NOMO-1 treated with dmso at 0.1 percent for 144 hours (cell line): ENCODE measurements around the gene NBAS.
"Not testable (repeated sequence)": the region's sequence is repeated elsewhere in the genome, so short reads cannot be mapped to it uniquely, and the experiment has no call there.

Experiments
- DNase-seq: peaks from one replicate; lab custom pipeline; 2025; ENCODE audit not compliant: unreplicated experiment; lab: John Stamatoyannopoulos, UW

Gene NBAS

DNA sequence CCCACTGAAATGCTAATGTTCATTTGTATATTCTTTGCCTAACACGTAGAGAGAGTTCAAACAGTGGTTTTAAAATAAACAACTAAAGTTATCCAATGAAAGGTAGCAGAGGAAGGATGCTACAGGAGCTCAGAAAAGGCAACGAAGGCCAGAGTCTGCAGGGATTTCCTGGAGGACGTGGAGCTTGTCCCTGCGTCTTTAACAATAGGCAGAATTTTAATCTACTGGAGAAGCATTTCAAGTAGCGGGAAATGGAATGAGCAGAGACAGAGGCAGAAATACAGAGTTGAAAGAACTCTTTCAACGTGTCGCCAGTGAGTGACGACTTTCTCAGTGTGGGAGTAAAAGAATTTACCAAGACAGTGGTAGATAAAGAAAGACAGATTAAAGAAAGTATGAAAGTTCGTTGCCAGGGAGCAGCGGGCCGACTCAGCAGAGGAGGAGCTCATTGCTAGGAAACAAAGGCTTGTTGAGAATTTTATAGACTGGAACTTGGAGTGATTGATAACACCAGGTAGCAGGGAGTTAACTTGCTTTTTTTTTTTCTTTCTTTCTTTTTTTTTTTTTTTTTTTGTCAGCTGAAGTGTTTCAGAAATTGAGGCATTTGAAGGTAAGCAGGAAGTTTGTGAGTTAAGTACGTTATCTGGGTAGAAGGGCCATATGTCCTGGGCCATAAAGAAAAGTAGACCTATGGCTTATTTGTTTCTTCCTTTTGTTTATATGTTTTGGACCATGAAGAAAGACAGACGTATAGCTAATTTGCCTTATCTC lies 625 bp upstream of the NBAS start:
- DNase-seq = no peak

- no peak for DNase-seq
Observed at GRCh38 chr2:15560140-15560987, 770 bp downstream of the NBAS start.

DNA sequence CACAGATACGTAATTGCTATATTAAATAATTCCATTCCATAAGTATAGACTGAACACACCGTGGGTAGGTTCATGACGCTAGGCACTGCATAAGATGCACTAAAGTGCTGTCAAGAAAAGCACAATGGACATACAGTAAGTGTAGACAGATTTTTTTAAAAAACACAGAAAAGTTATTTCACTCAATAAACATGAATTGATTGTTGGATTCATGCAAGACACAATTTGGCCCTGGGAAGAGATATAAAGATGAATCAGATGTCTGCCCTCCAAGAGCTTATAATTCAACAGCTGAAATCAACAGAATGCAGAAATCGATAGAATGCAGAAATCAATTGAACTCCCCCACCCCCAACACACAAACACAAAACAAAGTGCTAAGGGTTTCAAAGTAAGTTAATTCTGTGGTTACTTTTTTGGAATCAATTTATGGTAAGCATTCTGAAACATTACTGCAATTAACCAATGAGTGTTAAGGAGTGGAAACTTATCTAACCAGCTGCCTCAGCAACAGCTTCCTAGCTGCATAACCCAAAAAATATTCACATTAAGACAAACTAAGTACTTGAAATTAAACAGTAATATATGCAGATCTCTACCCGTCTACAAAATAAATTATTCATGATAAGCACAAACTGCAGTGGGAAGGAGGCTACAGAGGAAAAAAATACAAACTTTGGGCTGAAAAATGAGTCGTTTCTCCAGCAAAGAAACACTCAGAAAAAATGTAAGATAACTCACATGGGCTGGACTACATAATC lies 1.6 kb downstream of the NBAS start:
- no peak for DNase-seq

DNA sequence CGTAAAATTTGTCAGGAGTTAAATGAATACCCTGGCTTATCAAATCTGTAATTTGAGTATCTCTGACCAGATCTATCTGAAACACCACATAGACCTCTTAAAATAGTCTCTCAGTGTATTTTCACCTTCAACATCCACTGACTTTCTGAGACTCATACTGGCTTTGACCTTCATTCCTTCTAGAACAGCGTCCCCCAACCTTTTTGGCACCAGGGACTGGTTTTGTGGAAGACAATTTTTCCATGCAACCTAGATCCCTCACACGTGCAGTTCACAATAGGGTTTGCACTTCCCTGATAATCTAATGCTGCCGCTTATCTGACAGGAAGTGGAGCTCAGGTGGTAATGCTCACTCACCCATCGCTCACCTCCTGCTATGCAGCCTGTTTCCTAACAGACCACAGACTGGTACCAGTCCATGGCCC lies 3.2 kb downstream of the NBAS start:
- DNase-seq = no peak

GRCh38 chr2:15556311-15556930 lies 4.7 kb downstream of the NBAS start:
- no peak for DNase-seq

DNA sequence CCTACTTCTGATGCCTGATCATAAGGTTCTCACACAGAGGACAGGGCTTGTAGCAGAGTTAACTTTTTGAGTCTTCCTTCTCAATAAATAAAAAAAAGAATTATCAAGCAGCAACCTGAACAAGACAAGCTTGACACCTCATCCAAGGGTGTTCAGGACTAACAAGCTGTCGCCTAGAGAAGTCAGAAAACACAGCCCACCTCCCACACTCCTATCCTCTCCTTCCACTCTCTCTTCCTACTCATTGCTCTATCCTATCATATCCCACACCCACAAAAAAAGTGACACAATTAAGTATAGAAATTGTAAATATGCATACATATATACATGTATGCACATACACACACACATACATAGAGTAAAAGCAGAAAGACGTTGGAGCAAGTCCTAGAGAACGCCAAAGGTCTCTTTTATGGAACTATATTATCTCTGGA lies 5.4 kb downstream of the NBAS start:
- no peak for DNase-seq

DNA sequence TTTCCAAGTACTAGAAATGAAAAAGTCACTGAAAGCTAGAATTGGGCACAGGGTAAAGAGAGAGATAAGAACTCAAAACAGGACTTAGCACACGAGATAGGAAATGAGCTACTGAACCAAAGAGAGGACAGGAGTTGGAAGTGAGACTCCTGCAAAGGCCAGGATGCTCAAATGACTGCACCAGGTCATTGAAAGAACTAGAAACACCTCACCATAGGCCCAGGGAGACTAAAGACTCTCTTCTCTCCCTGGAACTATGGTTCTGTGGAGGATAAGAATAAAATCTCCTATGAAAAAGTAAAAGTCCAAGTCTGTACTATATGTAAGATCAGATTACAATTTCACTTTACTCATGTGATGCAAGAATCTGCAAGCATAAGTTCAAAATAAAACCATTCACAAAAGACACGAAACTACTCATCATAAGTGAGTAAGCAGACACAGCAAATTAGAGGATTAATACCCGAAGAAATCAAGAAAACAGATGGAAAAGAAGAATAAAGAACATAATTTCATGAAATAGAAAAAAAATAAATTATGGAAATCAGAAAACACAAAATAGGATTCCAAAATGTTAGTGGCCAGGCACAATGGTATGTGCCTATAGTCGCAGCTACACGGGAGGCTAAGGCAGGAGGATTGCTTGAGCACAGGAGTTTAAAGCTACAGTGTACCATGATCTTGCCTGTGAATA lies 6.5 kb downstream of the NBAS start:
- no peak for DNase-seq

- DNase-seq = no peak
Observed at GRCh38 chr2:15553951-15554350, 7.2 kb downstream of the NBAS start.

- DNase-seq = no peak
Observed at GRCh38 chr2:15553519-15553918, 7.6 kb downstream of the NBAS start.

GRCh38 chr2:15548974-15549373 lies 12.2 kb downstream of the NBAS start:
- DNase-seq = no peak

DNA sequence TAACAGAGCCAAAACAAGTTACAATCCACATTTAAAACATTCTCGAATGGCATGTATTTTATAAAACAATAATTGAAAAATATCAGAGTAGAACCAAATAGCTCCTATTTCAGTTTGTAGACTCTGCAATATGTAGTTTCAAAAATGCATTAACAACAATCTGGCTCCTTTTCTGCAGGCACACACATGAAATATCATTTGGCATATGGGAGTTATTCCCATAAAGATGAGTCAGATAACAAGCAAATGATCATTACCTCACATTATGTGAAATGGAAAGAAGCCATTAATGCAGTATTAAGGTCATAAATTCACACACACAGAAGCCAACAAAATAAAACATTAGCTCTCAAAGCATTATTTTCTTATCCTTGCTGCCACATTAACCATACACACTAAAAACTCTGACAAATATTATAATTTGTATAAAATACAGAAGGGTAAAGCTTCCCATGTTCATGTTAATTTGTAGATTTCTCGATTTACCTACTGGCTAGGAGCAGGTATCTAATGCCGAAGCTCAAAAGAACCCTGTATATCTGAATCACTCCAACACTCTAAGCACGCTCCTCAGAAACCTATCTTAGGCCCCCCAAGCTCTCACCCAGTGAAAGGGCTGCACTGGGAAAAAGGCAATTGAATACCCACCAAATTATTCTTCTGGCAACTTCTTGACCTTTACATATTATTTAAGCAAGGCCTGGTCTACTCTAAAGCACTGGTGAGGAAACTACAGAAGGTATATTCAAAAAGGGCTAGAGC lies 13.8 kb downstream of the NBAS start:
- DNase-seq = no peak

- DNase-seq = no peak
Observed at GRCh38 chr2:15546297-15547098, 14.6 kb downstream of the NBAS start.

GRCh38 chr2:15544227-15544626 lies 16.9 kb downstream of the NBAS start:
- no peak for DNase-seq

DNA sequence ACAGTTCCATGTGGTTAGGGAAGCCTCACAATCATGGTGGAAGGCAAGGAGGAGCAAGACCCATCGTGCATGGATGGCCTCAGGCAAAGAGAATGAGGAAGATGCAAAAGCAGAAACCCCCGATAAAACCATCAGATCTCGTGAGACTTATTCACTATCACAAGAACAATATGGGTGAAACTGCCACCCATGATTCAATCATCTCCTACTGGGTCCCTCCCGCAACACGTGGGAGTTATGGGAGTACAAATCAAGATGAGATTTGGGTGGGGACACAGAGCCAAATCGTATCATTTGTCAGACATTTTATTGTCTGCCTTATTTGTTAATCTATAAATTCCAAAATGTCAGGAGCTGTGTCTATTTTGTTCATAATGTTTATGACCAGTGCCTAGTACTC lies 17.6 kb downstream of the NBAS start:
- no peak for DNase-seq

- no peak for DNase-seq
Observed at GRCh38 chr2:15543053-15543452, 18.1 kb downstream of the NBAS start.

- DNase-seq = not testable (repeated sequence)
Observed at GRCh38 chr2:15542269-15542668, 18.9 kb downstream of the NBAS start.

DNA sequence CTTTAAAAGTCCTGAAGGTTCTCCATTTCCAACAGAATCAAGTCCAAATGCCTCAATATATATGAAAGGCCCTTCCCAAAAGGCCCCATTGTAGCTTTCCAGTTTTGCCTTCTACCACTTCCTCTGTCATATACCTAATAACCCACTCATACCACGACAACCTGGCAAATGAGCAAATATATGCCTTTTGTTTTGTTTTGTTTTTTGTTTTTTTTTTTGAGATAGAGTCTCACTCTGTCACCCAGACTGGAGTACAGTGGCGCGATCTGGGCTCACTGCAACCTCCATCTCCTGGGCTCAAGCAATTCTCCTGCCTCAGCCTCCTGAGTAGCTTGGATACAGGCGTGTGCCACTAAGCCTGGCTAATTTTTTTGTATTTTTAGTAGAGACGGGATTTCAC lies 20.6 kb downstream of the NBAS start:
- DNase-seq = not testable (repeated sequence)

GRCh38 chr2:15539999-15540398 lies 21.1 kb downstream of the NBAS start:
- no peak for DNase-seq

DNA sequence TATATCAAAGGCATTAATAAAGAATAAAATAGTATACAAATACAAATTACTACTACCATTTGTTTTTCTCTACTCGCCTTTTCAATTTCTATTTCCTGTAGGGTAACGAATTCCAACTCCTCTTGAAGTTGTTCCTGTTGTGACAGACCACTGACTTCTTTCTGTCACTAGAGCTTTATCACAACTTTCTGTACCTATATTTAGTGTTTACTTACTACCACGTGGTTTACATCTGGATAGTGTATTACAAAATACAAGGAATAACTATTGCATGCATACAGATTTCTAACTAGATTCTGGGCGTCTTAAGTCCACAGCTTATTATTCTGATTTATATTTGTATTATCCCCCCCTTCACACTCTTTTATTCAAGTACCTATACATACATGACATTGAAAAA lies 22.3 kb downstream of the NBAS start:
- no peak for DNase-seq
